ENCODE results near the gene UBALD1. TPM values are rescaled to one million over a fixed set of nuclear protein-coding genes. Genes with fewer than 3 reads are reported as not detected.

The UBALD1 gene
- total RNA-seq, 1 donor from 2014 or later = 22.0 TPM

DNA sequence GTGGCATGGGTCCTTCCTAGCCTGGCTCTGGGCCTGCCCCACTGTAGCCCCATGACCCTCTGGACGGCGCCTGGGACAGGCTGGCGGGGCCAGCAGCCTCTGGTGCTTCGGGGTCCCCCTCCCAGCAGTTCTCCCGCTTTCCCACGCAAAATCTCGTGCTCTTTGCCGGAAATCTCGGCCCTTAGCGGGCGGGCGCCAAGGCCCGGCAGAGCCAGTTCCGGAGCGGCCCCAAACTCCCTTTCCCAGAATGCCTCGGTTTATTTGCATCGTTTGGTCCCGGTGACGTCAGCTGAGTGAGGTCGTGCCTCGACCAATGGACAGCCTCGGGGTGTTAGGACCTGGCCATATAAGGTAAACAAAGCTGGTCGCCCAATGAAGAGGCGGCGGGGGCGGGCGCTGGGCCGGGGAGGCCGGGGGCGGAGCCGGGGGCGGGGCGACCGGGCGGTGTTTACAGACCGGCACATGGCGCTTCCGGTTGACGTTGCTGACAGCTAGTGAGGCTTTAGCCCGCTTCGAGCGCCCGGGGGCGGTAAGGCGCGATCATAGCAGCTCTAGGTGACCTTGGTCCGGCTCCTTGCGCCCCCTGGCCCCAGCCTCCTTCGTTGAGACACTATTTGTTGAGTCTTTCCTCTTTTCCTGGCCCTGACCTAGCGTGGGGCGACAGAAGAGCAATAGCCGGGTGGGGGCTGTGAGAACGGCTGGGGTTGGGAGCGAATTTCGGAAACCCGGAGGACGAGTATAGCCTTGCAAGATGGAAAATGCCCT, 1.5 kb upstream of the UBALD1 start:
- intact Hi-C loops (cut with micrococcal nuclease) = loop anchor here (1.0 to 10.0 kb wide), 16 partner anchors 8 to 1001 kb away; partner anchors contain the start of genes ANKS3, CDIP1, DNAAF8 and DNAJA3

- intact Hi-C loops (cut with micrococcal nuclease) = loop anchor here (1.0 to 10.0 kb wide), 17 partner anchors 9 to 1001 kb away; partner anchors contain the start of genes ANKS3, CDIP1, DNAAF8 and DNAJA3
These were observed 827 bp upstream of the UBALD1 start for GRCh38 chr16:4615384-4616046.

- intact Hi-C loops (cut with micrococcal nuclease) = loop anchor here (1.0 to 10.0 kb wide), 3 partner anchors 36 to 999 kb away; partner anchors contain the start of genes GLYR1, SLX4 and UBN1
These were observed 785 bp downstream of the UBALD1 start for GRCh38 chr16:4613636-4614570.

DNA sequence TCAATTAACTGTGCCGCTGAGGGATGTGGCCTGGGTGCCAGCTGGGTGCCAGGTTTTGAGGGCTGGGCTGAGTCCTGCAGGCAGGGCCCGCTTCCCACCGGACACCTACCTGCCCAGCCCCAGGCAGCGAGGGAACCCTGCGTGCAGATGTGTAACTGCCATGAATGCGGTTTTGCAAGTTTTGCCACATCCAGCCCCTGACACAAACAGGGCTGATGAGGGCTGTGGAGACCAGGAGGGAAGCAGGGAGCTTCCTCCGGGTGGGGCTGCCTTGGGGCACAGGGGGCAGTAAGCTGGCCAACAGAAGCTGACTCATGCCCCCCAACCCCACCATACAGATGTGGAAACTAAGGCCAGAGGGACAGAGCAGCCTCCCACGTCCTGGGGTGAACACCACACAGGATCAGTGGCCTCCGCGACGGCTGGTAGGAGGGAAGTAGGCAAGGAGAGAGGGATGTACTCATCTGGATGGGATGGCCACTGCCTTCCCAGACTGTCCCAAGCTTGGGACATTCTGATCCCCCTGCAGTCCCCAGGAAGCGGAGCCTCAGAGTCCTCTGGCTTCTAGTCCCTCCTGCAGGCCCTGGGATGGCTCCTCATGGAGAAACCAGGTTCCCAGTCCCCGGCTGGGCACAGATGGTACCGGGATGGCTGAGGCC, 1.6 kb downstream of the UBALD1 start:
- intact Hi-C loops (cut with micrococcal nuclease) = loop anchor here (10.0 kb wide), 1 partner anchor 998 kb away; the partner anchor contains the start of gene SLX4

- intact Hi-C loops (cut with micrococcal nuclease) = loop anchor here (10.0 kb wide), 1 partner anchor 998 kb away; the partner anchor contains the start of gene SLX4
These were observed 2.2 kb downstream of the UBALD1 start for GRCh38 chr16:4612474-4612931.

GRCh38 chr16:4611337-4612021, 3.2 kb downstream of the UBALD1 start:
- intact Hi-C loops (cut with micrococcal nuclease) = loop anchor here (10.0 kb wide), 1 partner anchor 997 kb away; the partner anchor contains the start of gene SLX4

- intact Hi-C loops (cut with micrococcal nuclease) = loop anchor here (10.0 kb wide), 1 partner anchor 996 kb away; the partner anchor contains the start of gene SLX4
These were observed 4.4 kb downstream of the UBALD1 start for GRCh38 chr16:4610011-4611005.

- intact Hi-C loops (cut with micrococcal nuclease) = loop anchor here (10.0 kb wide), 1 partner anchor 995 kb away; the partner anchor contains the start of gene SLX4
These were observed 5.3 kb downstream of the UBALD1 start for GRCh38 chr16:4609200-4610010.

DNA sequence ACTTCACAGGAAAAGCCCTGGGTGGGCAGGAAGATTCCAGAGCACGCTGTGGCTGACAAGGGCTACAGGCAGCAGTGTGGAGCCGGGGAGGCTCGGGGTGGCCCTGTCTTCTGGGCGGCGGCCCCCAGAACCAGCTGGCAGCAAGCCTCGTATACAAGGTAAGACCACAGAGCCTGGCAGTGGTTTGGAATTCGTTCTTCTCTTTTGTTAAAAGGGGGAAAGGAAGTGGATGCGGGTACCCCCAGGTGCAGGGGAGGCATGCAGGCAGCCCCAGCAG, 6.0 kb downstream of the UBALD1 start:
- intact Hi-C loops (cut with micrococcal nuclease) = no loop called here

GRCh38 chr16:4607841-4608703, 6.6 kb downstream of the UBALD1 start:
- intact Hi-C loops (cut with micrococcal nuclease) = no loop called here

DNA sequence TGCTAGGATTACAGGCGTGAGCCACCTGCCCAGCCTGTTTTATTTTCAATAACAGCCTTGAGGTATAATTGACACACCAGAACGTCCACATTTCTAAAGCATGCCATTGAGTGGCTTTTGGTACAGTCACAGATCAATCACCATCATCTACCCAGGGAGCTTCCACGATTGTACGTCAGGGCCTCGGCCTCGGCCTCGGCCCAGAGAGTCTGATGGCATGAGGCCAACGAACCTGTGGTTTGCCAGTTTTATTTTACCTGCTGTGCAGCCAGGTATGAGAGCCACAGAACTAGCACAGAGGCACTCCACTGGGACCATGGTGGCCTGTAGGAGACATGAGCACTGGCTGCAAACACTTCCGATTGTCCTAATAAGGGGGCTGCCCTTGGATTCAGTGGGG, 8.3 kb downstream of the UBALD1 start:
- intact Hi-C loops (cut with micrococcal nuclease) = no loop called here

GRCh38 chr16:4604401-4604800, 10.3 kb downstream of the UBALD1 start:
- intact Hi-C loops (cut with micrococcal nuclease) = no loop called here

DNA sequence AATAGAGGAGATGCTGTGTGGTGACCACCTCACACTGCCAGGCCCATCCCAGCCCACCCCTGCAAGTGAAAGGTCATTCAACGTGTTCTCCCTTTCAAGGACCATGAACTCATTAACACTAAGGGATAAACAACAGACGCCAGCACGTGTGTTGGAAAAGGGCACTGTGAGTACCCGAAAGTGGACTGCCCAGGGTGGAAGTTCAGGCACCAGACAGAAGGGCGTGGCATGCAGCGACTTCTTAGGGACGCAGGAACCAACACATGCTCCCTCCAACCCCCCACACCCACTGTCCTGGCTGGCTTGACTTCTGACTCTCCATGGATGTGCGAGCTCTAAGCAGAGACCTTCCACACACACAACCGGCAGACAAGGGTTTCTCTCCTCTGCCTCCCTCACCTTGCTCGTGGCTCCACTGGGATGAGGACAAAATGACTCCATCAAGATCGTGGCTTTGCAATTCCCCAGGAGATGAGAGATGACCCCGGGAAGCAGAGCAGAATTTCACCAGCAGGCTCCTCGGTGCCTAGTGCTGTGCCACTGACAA, 11.0 kb downstream of the UBALD1 start:
- intact Hi-C loops (cut with micrococcal nuclease) = no loop called here

DNA sequence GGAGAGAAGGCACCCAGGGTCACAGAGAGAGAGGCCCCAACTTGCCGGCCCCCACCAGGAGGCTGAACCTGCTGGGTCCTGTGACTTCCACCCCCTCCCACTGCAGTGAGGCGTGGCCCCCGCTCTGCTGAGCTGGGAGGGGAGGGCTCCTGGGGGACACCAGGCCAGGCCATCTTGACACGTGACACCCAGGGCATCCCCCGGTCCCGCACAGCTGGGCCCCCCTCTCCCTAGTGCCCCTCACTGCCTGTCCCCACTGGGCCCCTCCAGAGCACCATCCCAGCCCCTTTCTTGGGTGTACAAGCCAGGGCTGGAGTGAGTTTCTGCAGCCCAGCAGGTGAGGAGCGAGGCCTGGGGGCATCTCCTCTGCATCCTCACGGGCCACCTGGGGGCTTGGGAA, 12.4 kb downstream of the UBALD1 start:
- intact Hi-C loops (cut with micrococcal nuclease) = no loop called here

DNA sequence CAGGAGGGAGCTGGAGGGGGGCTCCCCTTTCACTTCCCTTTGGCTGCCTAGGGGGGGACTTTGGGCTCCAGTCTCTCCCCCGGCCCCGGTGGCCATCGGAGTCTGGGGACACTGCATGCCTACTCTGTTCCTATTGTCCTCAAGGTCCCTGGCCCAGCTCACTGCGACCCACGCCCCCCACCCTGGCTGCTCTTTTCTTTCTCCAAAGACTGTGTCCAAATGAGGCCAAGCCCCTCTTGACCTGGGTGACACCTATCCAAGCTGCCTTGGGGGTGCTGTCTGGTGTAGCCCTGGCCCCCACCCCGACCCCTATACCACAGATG, 12.9 kb downstream of the UBALD1 start:
- intact Hi-C loops (cut with micrococcal nuclease) = no loop called here

DNA sequence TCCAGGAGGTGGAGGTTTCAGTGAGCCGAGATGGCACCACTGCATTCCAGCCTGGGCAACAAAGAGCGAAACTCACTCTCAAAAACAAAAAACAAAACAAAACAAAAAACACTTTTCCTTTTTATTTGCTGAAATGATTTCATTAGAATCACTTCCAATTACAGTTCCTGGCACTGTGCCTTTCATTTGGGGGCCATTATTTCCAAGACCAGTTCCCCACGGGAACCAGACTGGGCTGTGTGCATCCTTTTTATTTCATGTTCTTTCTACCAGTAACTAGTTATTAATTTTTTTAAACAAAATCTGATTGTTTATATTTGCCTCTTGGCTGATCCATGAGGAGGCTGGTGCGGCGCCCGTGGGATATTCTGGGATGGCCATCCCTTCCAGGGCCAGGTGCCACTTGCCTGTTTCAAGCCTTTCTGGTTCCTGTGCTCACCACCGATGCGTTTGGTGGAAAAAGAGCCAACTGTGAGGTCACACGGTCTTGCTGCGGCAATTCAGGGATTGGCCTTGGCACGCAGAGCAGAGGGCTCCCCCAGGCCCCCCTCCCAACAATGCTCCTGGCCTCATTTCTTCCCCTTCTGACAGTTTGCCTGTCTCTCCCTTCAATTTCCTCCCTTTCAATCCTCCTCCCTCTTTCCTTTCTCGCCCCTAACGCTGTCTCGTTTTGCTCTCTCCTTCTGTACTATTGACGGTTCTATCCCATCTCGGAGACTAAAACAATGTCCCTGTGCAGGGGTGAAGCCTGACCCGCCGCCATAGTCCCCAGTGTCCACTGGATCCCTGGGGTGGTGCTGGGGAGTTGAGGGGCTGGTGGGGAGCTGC, 13.4 kb downstream of the UBALD1 start:
- intact Hi-C loops (cut with micrococcal nuclease) = no loop called here

Measured in T-helper 1 cell treated with Interleukin-12 subunit alpha and Interleukin-12 subunit beta and Interleukin-4 antibody, amounts not matched to agents 30 ng/mL and 1 ng/mL, for 36 hours (primary cell).